ENCODE results near the gene TINCR.

DNA sequence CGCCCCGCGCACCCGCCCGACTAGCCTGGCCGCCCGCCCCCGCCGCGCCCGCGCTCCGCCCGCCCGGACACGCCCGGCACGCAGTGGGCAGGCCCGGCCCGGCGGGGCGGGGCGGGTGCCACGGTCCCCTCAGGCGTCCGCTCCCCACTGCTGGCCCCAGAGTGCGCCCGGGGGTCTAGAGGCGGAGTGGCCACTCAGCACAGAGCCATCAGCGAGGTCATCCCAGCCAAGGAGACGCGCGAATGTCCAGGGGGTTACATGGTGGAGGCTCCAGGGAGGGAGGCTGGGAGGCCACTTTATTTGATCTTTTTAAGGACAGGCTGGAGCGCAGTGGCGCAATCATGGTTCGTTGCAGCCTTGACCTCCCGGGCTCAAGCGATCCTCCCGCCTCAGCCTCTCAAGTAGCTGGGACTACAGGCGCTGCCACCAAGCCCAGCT is 236 bp upstream of the TINCR start:
- TF ChIP-seq, protein P1, sequence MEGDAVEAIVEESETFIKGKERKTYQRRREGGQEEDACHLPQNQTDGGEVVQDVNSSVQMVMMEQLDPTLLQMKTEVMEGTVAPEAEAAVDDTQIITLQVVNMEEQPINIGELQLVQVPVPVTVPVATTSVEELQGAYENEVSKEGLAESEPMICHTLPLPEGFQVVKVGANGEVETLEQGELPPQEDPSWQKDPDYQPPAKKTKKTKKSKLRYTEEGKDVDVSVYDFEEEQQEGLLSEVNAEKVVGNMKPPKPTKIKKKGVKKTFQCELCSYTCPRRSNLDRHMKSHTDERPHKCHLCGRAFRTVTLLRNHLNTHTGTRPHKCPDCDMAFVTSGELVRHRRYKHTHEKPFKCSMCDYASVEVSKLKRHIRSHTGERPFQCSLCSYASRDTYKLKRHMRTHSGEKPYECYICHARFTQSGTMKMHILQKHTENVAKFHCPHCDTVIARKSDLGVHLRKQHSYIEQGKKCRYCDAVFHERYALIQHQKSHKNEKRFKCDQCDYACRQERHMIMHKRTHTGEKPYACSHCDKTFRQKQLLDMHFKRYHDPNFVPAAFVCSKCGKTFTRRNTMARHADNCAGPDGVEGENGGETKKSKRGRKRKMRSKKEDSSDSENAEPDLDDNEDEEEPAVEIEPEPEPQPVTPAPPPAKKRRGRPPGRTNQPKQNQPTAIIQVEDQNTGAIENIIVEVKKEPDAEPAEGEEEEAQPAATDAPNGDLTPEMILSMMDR (IDR thresholded peaks at IDR 0.05; ENCODE audit: extremely low read depth in 1 of 2, insufficient read depth in 1 of 2, low read depth in 1 of 2, low read length in 2 of 2): no peak
- no peak for TF ChIP-seq POLR2AphosphoS5 (IDR thresholded peaks at IDR 0.05; ENCODE audit: insufficient read depth, low read depth, low read length)
- TF ChIP-seq POLR2A (IDR thresholded peaks at IDR 0.05; ENCODE audit: low read depth, low read length): no peak

Measured in endothelial cell of umbilical vein (primary cell).